HCT116 (cell line): Measurements from ENCODE around the gene MYOM1. TPM values are rescaled to one million over a fixed set of nuclear protein-coding genes. Genes with fewer than 3 reads are reported as not detected.

Source experiments
- ATAC-seq: fragments of 200-7000 bp; cut with Tn5 transposase; 2 replicates; pipeline ENCODE4 v1.9.1; 2020; ENCODE audit warnings: mild to moderate bottlenecking, moderate library complexity
- BruUV-seq: library from RNA; stranded (reverse); fragments of 400-500 nt; replicated peaks from 2 replicates; lab custom pipeline; 2021; lab: Mats Ljungman, UMichigan
- CTCF ChIA-PET: fragments of 300-600 bp; sonication (Branson Sonifier 250); formaldehyde crosslinking; loops from one replicate; lab custom pipeline; 2021; ENCODE audit warnings: antibody characterized with exemption; lab: Charles Lee
- POLR2A ChIA-PET: fragments of 300-600, 350-600 bp; sonication (Branson Sonifier 250); formaldehyde crosslinking; loops from one replicate; lab custom pipeline; 2021; ENCODE audit warnings: antibody characterized with exemption; lab: Charles Lee
- RAD21 ChIA-PET, 2 experiments: fragments of 300-600 bp; sonication (Branson Sonifier 250); formaldehyde crosslinking; loops; one replicate each; lab custom pipeline; 2023; ENCODE audit warnings: low total read pairs in 2 of 2; ENCODE audit not compliant: uncharacterized antibody in 2 of 2, unreplicated experiment in 2 of 2, low non-redundant PET in 1 of 2; lab: Charles Lee
- DNase-seq: peaks from one replicate; pipeline ENCODE4 v3.0.0-alpha.2; 2010; ENCODE audit warnings: low read depth, low spot score
- H2AFZ ChIP-seq: fragments of 200-600 bp; shearing (Covaris generic), sonication (generic); 2 replicates; pipeline ENCODE4 v1.6.1; 2017; ENCODE audit warnings: low read depth, mixed run types, mixed read lengths, antibody characterized with exemption, low read length; ENCODE audit not compliant: poor library complexity, severe bottlenecking
- H3K27ac ChIP-seq: 2 replicates; pipeline ENCODE4 v1.5.1; 2012; ENCODE audit warnings: low read depth, low read length
- H3K27me3 ChIP-seq: fragments of 200-600 bp; sonication (generic); 2 replicates; pipeline ENCODE4 v1.6.1; 2016; ENCODE audit warnings: mixed run types, low read length, mixed read lengths; ENCODE audit not compliant: insufficient read depth
- H3K36me3 ChIP-seq, 2 experiments: fragments of 200-500 bp in 1 of 2; fragments of 200-600 bp in 1 of 2; sonication (Bioruptor generic) in 1 of 2; sonication (generic) in 1 of 2; 2 replicates each; pipeline versions ENCODE4 v1.5.1 to v1.6.1; 2014 to 2016; ENCODE audit warnings: low read length in 2 of 2, inconsistent platforms in 1 of 2, mixed read lengths in 1 of 2, mixed run types in 1 of 2; ENCODE audit not compliant: insufficient read depth in 2 of 2, control insufficient read depth in 1 of 2
- H3K4me1 ChIP-seq, 2 experiments: fragments of 200-600 bp in 1 of 2; sonication (generic) in 1 of 2; 2 replicates each; pipeline versions ENCODE4 v1.5.1 to v1.6.1; 2012 to 2017; ENCODE audit warnings: low read length in 2 of 2, inconsistent platforms in 1 of 2, mild to moderate bottlenecking in 1 of 2, mixed read lengths in 1 of 2, mixed run types in 1 of 2, moderate library complexity in 1 of 2; ENCODE audit not compliant: insufficient read depth in 2 of 2, control insufficient read depth in 1 of 2
- H3K4me2 ChIP-seq: fragments of 200-600 bp; sonication (generic); 2 replicates; pipeline ENCODE4 v1.6.1; 2017; ENCODE audit warnings: mixed run types, low read length, mixed read lengths
- H3K4me3 ChIP-seq, 2 experiments: fragments of 200-600 bp in 1 of 2; sonication (generic) in 1 of 2; replicated peaks in 1 of 2; 2 replicates each; pipeline ENCODE4 v1.5.1; 2011 to 2016; ENCODE audit warnings: low read length in 2 of 2, control low read depth in 1 of 2, low read depth in 1 of 2, mild to moderate bottlenecking in 1 of 2, mixed read lengths in 1 of 2, mixed run types in 1 of 2
- H3K79me2 ChIP-seq: fragments of 200-600 bp; sonication (generic); 2 replicates; pipeline ENCODE4 v1.6.1; 2017; ENCODE audit warnings: mild to moderate bottlenecking, mixed run types, low read length, moderate library complexity, mixed read lengths; ENCODE audit not compliant: insufficient read depth
- H3K9ac ChIP-seq: fragments of 200-600 bp; sonication (generic); 2 replicates; pipeline ENCODE4 v1.6.1; 2016; ENCODE audit warnings: low read length, mixed read lengths
- H3K9me2 ChIP-seq: fragments of 200-600 bp; sonication (generic), shearing (Covaris generic); 2 replicates; pipeline ENCODE4 v1.6.1; 2017; ENCODE audit warnings: mixed run types, mild to moderate bottlenecking, moderate library complexity; ENCODE audit not compliant: insufficient read depth
- H3K9me3 ChIP-seq, 2 experiments: fragments of 200-500 bp in 1 of 2; fragments of 200-600 bp in 1 of 2; sonication (Bioruptor generic) in 1 of 2; sonication (generic) in 1 of 2; 2 replicates each; pipeline ENCODE4 v1.6.1; 2014 to 2017; ENCODE audit warnings: low read length in 2 of 2, mixed read lengths in 2 of 2, inconsistent platforms in 1 of 2, low read depth in 1 of 2, mild to moderate bottlenecking in 1 of 2, mixed run types in 1 of 2, moderate library complexity in 1 of 2; ENCODE audit not compliant: control insufficient read depth in 1 of 2, insufficient read depth in 1 of 2
- H4K20me1 ChIP-seq: fragments of 200-600 bp; sonication (generic), shearing (Covaris generic); 2 replicates; pipeline ENCODE4 v1.6.1; 2017; ENCODE audit warnings: mixed run types, mild to moderate bottlenecking, moderate library complexity; ENCODE audit not compliant: insufficient read depth
- CEBPB ChIP-seq: IDR thresholded peaks from 2 replicates; pipeline ENCODE4 v1.6.1; 2012; ENCODE audit warnings: low read depth
- ELF1 ChIP-seq: IDR thresholded peaks from 2 replicates; pipeline ENCODE4 v1.6.1; 2012; ENCODE audit warnings: low read depth, borderline replicate concordance
- EZH2phosphoT487 ChIP-seq: fragments of 200-600 bp; IDR thresholded peaks from 2 replicates; pipeline ENCODE4 v1.6.1; 2018; ENCODE audit warnings: antibody characterized with exemption, borderline replicate concordance
- FOSL1 ChIP-seq: IDR thresholded peaks from 2 replicates; pipeline ENCODE4 v1.6.1; 2012; ENCODE audit warnings: low read depth
- POLR2A ChIP-seq: IDR thresholded peaks from 2 replicates; pipeline ENCODE4 v1.7.0; 2011; ENCODE audit warnings: borderline replicate concordance; ENCODE audit not compliant: insufficient read depth, insufficient read length; ENCODE audit errors: extremely low read depth
- POLR2AphosphoS5 ChIP-seq: IDR thresholded peaks from 2 replicates; pipeline ENCODE4 v1.6.1; 2011; ENCODE audit warnings: mild to moderate bottlenecking, low read depth, low read length, moderate library complexity
- REST ChIP-seq: IDR thresholded peaks from 2 replicates; pipeline ENCODE4 v1.6.1; 2012; ENCODE audit warnings: low read depth
- SP1 ChIP-seq: IDR thresholded peaks from 2 replicates; pipeline ENCODE4 v1.6.1; 2012; ENCODE audit warnings: low read depth
- SRF ChIP-seq: IDR thresholded peaks from 2 replicates; pipeline ENCODE4 v1.6.1; 2012; ENCODE audit warnings: low read depth
- TCF7L2 ChIP-seq: IDR thresholded peaks from 2 replicates; pipeline ENCODE4 v1.7.0; 2011; ENCODE audit warnings: borderline replicate concordance, inconsistent platforms; ENCODE audit not compliant: insufficient read depth, insufficient read length; ENCODE audit errors: extremely low read depth
- ZFX ChIP-seq: fragments of 450-650 bp; IDR thresholded peaks from 2 replicates; pipeline ENCODE4 v1.6.1; 2017
- ZNF274 ChIP-seq: fragments of 200-500 bp; sonication (Bioruptor generic); IDR thresholded peaks from 2 replicates; pipeline ENCODE4 v1.6.1; 2014; ENCODE audit warnings: mild to moderate bottlenecking, low read depth, low read length, inconsistent platforms
- intact Hi-C: fragments of 100-400 bp; cut with micrococcal nuclease; formaldehyde crosslinking; loops from 2 replicates; pipeline ENCODE4 v1.10.0; 2022
- total RNA-seq: library from RNA; stranded (reverse); gene quantifications from one replicate; pipeline ENCODE4 v1.2.1, GENCODE V29; 2021; ENCODE audit not compliant: unreplicated experiment
- TF ChIP-seq, protein P1 (sequence below): IDR thresholded peaks from 2 replicates; pipeline ENCODE4 v1.6.1; 2012
- TF ChIP-seq, protein P2 (sequence below): IDR thresholded peaks from 2 replicates; pipeline ENCODE4 v1.6.1; 2012

Gene MYOM1
- total RNA-seq, 1 experiment from 2014 or later = 0.52 TPM

DNA sequence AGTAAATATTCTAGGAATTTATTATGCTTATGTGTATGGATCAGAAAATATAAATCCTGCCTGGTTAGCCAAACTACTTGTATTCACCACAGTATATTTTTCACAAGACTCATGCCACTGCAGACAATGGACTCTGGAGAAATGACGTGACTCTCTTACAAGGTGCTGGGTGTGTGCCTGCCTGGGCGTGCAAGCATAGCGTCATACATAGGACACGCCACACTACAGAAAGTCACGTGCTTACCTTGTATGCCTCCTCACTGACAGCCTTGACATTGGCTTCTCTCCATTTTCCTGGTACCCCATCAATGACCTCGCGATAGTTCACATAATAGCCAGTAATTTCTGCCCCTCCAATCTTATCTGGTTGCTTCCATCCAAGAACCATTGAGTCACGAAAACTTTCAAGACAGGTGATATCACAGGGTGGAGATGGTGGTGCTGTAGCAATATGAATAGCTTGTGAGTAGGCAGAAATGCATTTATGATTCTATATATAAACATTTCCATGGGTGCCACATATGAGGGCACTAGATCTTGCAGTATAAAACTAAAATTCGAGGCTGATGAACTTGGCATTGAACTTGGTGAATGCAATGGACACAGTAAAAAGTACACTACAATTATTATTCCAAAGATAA lies 93.2 kb downstream of the MYOM1 start:
- no peaks in the 10 kb centered on the region for H4K20me1 ChIP-seq
- ChIA-PET POLR2A (no interaction called here), CTCF (interaction anchor here (1.0 kb wide), 1 partner anchor 25 kb away, joined by 3 read pairs; no protein-coding TSS in a partner anchor), RAD21 (no interaction called here)
- no peaks in the 10 kb centered on the region for H3K79me2 ChIP-seq
- no peaks in the 10 kb centered on the region for H3K27me3 ChIP-seq
- no peak overlapping the region for H2AFZ ChIP-seq
- no peak for ATAC-seq
- no TSS peak for BruUV-seq
- intact Hi-C loops = loop anchor here (5.0 kb wide), 1 partner anchor 194 kb away; no protein-coding TSS in a partner anchor
- H3K4me2 ChIP-seq = no peak overlapping the region
- H3K27ac ChIP-seq = no peak overlapping the region
- no peak overlapping the region for H3K9ac ChIP-seq
- H3K9me2 ChIP-seq = no peaks in the 10 kb centered on the region
- TF ChIP-seq FOSL1 = no peak
- TF ChIP-seq CEBPB = no peak
- TF ChIP-seq SP1 = no peak
- TF ChIP-seq, protein P1, sequence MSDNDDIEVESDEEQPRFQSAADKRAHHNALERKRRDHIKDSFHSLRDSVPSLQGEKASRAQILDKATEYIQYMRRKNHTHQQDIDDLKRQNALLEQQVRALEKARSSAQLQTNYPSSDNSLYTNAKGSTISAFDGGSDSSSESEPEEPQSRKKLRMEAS = no peak
- no peak for TF ChIP-seq TCF7L2
- no peak for TF ChIP-seq EZH2phosphoT487
- TF ChIP-seq REST = no peak
- no peak for TF ChIP-seq ZNF274
- no peak for TF ChIP-seq POLR2AphosphoS5
- TF ChIP-seq ELF1 = no peak
- no peak for TF ChIP-seq SRF
- TF ChIP-seq, protein P2, sequence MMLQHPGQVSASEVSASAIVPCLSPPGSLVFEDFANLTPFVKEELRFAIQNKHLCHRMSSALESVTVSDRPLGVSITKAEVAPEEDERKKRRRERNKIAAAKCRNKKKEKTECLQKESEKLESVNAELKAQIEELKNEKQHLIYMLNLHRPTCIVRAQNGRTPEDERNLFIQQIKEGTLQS = no peak
- TF ChIP-seq ZFX = no peak
- TF ChIP-seq POLR2A = no peak
- TF ChIP-seq, all 23 proteins: peak for 0
- Histone ChIP-seq H3K36me3 (no peaks in the 10 kb centered on the region), H3K9me3 (no peaks in the 10 kb centered on the region), H3K4me1 (peaks cover 3 to 5% of the 10 kb centered on the region in 2 experiments; a peak in 1 of 4 replicates), H3K4me3 (no peak overlapping the region)
- no peak for DNase-seq
